Measurements from ENCODE around the gene RAB3C.

Gene RAB3C

DNA sequence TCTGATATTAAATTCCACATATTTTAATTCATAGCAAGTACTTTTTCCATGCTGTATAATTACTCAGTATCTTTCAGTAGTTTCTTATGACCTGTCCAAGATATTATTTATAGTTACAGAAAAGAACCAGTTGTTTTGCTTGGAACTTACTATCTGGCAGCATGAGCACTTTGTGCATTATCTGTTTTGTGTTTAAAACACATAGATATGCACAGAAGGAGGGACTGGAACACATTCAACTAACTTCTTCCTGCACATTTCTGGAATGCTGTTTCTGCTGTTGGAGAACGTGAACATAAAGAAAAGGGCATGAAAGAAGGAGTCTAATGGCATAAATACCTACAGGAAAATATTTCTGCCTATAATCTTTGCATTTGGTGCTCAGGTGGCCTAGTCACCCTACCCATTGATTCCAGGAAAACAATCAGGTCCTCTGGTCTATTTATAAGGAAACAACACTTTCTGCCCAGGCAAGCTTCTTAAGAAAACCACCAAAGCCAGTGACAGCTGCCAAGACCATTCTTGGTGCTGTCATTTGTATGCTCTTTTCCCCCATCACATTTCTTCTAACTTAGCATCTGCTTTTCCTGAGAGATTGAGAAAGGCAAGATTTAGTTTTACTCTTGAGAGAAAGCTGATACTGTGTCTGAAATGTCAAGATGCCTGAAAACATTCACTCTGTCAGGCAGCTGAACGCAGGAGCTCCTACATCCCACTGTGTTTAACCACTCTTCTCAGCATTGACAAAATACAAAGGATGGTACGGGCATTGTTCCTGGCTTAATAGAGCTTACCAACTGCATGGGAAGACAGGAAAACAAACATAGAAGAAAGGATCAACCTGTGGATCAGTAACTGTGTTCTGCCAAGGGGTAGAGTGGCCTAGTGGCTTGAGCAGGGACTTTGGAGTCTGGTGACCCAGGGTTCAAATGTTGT, 40.3 kb downstream of the RAB3C start:
- Histone ChIP-seq H3K4me3 (ENCODE audit: low read length) (no peak overlapping the region), H2AFZ (ENCODE audit: low read depth, low read length) (no peak overlapping the region), H3K27ac (ENCODE audit: low read length) (no peak overlapping the region), H3K9me3 (ENCODE audit: insufficient read depth, low read length) (no peaks in the 10 kb centered on the region), H3K9ac (ENCODE audit: low read length) (no peak overlapping the region), H3K27me3 (ENCODE audit: low read depth, low read length) (no peaks in the 10 kb centered on the region), H3K4me1 (ENCODE audit: low read length) (no peaks in the 10 kb centered on the region), H3K79me2 (ENCODE audit: low read length) (no peaks in the 10 kb centered on the region), H3K36me3 (replicated peaks; ENCODE audit: low read depth, low read length) (no peaks in the 10 kb centered on the region), H4K20me1 (ENCODE audit: insufficient read depth, low read length) (no peaks in the 10 kb centered on the region), H3K4me2 (ENCODE audit: low read length) (no peak overlapping the region)
- no peak for TF ChIP-seq EZH2phosphoT487 (IDR thresholded peaks at IDR 0.05; ENCODE audit: low read depth)
- TF ChIP-seq, protein P1, sequence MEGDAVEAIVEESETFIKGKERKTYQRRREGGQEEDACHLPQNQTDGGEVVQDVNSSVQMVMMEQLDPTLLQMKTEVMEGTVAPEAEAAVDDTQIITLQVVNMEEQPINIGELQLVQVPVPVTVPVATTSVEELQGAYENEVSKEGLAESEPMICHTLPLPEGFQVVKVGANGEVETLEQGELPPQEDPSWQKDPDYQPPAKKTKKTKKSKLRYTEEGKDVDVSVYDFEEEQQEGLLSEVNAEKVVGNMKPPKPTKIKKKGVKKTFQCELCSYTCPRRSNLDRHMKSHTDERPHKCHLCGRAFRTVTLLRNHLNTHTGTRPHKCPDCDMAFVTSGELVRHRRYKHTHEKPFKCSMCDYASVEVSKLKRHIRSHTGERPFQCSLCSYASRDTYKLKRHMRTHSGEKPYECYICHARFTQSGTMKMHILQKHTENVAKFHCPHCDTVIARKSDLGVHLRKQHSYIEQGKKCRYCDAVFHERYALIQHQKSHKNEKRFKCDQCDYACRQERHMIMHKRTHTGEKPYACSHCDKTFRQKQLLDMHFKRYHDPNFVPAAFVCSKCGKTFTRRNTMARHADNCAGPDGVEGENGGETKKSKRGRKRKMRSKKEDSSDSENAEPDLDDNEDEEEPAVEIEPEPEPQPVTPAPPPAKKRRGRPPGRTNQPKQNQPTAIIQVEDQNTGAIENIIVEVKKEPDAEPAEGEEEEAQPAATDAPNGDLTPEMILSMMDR (IDR thresholded peaks at IDR 0.05; ENCODE audit: low read depth, low read length) = no peak

DNA sequence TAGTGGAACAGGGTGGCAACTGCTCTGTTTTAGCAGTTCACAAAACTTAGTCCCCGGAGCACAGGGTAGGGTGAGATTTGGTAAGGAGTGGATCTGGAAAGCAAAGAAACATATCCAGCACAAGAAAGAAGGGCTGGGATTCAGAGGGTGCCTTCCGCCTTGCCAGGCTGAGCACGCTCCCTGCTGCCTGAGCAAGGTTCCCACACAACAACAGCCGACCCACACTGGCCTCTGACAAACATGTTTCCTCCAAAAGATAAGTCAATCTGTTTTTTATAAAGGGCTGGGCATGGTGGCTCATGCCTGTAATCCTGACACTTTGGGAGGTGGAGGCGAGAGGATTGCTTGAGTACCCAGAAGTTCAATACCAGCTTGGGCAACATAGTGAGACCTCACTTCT, 45.8 kb downstream of the RAB3C start:
- Histone ChIP-seq H3K36me3 (replicated peaks; ENCODE audit: low read depth, low read length) (no peaks in the 10 kb centered on the region), H3K27ac (ENCODE audit: low read length) (no peak overlapping the region), H2AFZ (ENCODE audit: low read depth, low read length) (no peak overlapping the region), H3K4me1 (ENCODE audit: low read length) (no peaks in the 10 kb centered on the region), H4K20me1 (ENCODE audit: insufficient read depth, low read length) (no peaks in the 10 kb centered on the region), H3K79me2 (ENCODE audit: low read length) (no peaks in the 10 kb centered on the region), H3K9me3 (ENCODE audit: insufficient read depth, low read length) (no peaks in the 10 kb centered on the region), H3K9ac (ENCODE audit: low read length) (no peak overlapping the region), H3K27me3 (ENCODE audit: low read depth, low read length) (no peaks in the 10 kb centered on the region), H3K4me2 (ENCODE audit: low read length) (no peak overlapping the region), H3K4me3 (ENCODE audit: low read length) (no peak overlapping the region)
- TF ChIP-seq EZH2phosphoT487 (IDR thresholded peaks at IDR 0.05; ENCODE audit: low read depth) = no peak
- TF ChIP-seq, protein P1 (IDR thresholded peaks at IDR 0.05; ENCODE audit: low read depth, low read length) = no peak

DNA sequence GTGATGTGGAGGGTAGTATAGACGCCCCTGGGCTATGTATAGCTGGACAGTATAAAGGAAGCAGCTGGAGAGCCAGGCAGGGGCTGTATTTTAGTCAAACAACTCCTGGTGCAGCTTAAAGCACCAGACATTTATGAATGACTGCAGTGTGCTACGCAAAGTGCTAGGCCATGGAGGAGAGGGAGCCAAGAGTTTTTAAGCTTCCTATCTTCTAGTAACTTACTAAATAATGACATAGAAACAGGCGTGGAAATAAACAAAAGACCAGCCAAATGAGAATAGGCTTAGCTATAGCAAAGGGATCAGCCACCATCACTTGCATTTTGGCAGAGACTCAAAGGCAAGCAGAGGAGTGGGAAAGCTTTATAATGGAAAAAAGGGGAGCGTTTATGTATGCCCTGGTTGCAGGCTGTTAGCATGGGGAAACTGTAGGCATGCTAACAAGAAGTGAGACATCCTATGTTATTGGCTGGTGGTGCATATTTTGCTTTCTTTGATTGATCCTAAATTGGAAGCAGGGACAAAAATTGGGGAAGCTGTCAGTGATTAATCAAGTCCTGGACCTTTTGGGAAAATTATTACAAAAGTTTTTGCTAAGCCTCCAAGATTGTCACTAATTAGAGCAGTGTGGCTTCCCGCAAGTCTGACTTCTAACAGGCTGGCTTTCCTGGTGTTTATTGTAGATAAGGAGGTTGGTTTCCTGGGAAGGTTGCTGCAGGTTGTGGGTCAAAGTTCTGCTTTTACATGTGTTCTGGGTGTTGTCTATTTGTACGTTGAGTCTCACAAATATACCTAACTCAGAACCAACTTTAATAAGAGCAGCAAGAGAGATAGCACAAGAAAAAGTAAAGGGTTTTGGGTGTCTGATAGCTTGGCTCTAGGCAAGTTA, 46.6 kb downstream of the RAB3C start:
- Histone ChIP-seq H3K4me2 (ENCODE audit: low read length) (no peak overlapping the region), H3K79me2 (ENCODE audit: low read length) (no peaks in the 10 kb centered on the region), H2AFZ (ENCODE audit: low read depth, low read length) (no peak overlapping the region), H3K27me3 (ENCODE audit: low read depth, low read length) (no peaks in the 10 kb centered on the region), H3K9me3 (ENCODE audit: insufficient read depth, low read length) (no peaks in the 10 kb centered on the region), H3K9ac (ENCODE audit: low read length) (no peak overlapping the region), H3K4me1 (ENCODE audit: low read length) (no peaks in the 10 kb centered on the region), H3K36me3 (replicated peaks; ENCODE audit: low read depth, low read length) (no peaks in the 10 kb centered on the region), H3K4me3 (ENCODE audit: low read length) (no peak overlapping the region), H3K27ac (ENCODE audit: low read length) (no peak overlapping the region), H4K20me1 (ENCODE audit: insufficient read depth, low read length) (no peaks in the 10 kb centered on the region)
- no peak for TF ChIP-seq EZH2phosphoT487 (IDR thresholded peaks at IDR 0.05; ENCODE audit: low read depth)
- TF ChIP-seq, protein P1 (IDR thresholded peaks at IDR 0.05; ENCODE audit: low read depth, low read length) = no peak

DNA sequence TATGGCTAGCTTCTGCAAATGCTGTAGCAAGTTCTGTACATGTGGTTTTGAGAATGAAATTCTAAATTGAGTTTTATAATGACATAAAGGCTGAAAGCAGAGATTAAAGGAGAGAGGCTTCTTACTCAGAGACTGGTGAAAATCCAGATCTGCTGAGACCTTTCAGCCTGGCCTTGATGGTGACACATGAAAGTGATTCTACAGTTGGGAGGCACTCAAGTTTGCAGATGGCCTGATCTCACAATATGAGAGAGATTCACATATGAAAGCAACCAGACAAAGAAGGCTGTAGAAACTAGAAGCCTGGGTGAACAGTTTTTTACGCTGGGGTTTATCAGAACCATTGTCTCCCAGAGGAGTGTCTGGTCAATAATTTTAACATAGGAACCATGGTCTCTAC, 49.0 kb downstream of the RAB3C start:
- no peaks in the 10 kb centered on the region for H3K79me2 ChIP-seq (ENCODE audit: low read length)
- H3K9me3 ChIP-seq (ENCODE audit: insufficient read depth, low read length) = no peaks in the 10 kb centered on the region
- H3K4me3 ChIP-seq (ENCODE audit: low read length) = no peak overlapping the region
- no peak for TF ChIP-seq EZH2phosphoT487 (IDR thresholded peaks at IDR 0.05; ENCODE audit: low read depth)
- TF ChIP-seq, protein P1 (IDR thresholded peaks at IDR 0.05; ENCODE audit: low read depth, low read length) = no peak
- no peaks in the 10 kb centered on the region for H3K27me3 ChIP-seq (ENCODE audit: low read depth, low read length)
- no peak overlapping the region for H3K27ac ChIP-seq (ENCODE audit: low read length)
- H3K36me3 ChIP-seq (replicated peaks; ENCODE audit: low read depth, low read length) = no peaks in the 10 kb centered on the region
- no peaks in the 10 kb centered on the region for H4K20me1 ChIP-seq (ENCODE audit: insufficient read depth, low read length)
- no peak overlapping the region for H3K4me2 ChIP-seq (ENCODE audit: low read length)
- no peak overlapping the region for H3K9ac ChIP-seq (ENCODE audit: low read length)
- H2AFZ ChIP-seq (ENCODE audit: low read depth, low read length) = no peak overlapping the region
- no peaks in the 10 kb centered on the region for H3K4me1 ChIP-seq (ENCODE audit: low read length)
